Esophagus muscularis mucosa (tissue), 4 donors: ENCODE data around the gene NVL.

Source experiments
- CTCF ChIP-seq, 3 experiments: fragments of 200-600 bp in 2 of 3; fragments of 450-650 bp in 1 of 3; sonication (generic) in 2 of 3; IDR thresholded peaks; one replicate each; pipeline ENCODE4 v1.5.1; 2017 to 2019; ENCODE audit warnings: antibody characterized with exemption in 3 of 3, mild to moderate bottlenecking in 2 of 3, moderate library complexity in 1 of 3
- EP300 ChIP-seq: sonication (generic); formaldehyde crosslinking; IDR thresholded peaks from one replicate; pipeline ENCODE4 v1.6.1; 2017; ENCODE audit warnings: antibody characterized with exemption
- POLR2AphosphoS5 ChIP-seq, 2 donors: sonication (generic); formaldehyde crosslinking; IDR thresholded peaks; one replicate each; pipeline ENCODE4 v1.6.1; 2017; ENCODE audit warnings: antibody characterized with exemption in 2 of 2

GRCh38 chr1:224201853-224202252 is 128.1 kb downstream of the NVL start:
- TF ChIP-seq CTCF (IDR thresholded peaks at IDR 0.05): no peak
- TF ChIP-seq EP300: no peak
- no peak for TF ChIP-seq POLR2AphosphoS5 (IDR thresholded peaks at IDR 0.05)
